ENCODE results near the gene THSD7B.

GRCh38 chr2:136823291-136823690 lies 57.9 kb downstream of the THSD7B start:
- no peak for TF ChIP-seq CTCF (IDR thresholded peaks at IDR 0.05)
- TF ChIP-seq POLR2A (IDR thresholded peaks at IDR 0.05): no peak
